Measurements from ENCODE around the gene AP1B1. TPM values are rescaled to one million over a fixed set of nuclear protein-coding genes. Genes with fewer than 3 reads are reported as not detected.

The AP1B1 gene
- total RNA-seq, 1 donor from 2014 or later = 96.6 TPM

- no peak for DNase-seq (ENCODE audit: low read depth)
Measured at GRCh38 chr22:29313576-29314466, 74.5 kb downstream of the AP1B1 start.

- DNase-seq (ENCODE audit: low read depth) = no peak
Measured at GRCh38 chr22:29313126-29313575, 75.2 kb downstream of the AP1B1 start.

GRCh38 chr22:29312218-29313125, 75.9 kb downstream of the AP1B1 start:
- no peak for DNase-seq (ENCODE audit: low read depth)

- DNase-seq (ENCODE audit: low read depth) = no peak
Measured at GRCh38 chr22:29311464-29312217, 76.7 kb downstream of the AP1B1 start.

- peak; percentile 90 for DNase-seq (ENCODE audit: low read depth)
Measured at GRCh38 chr22:29310863-29311339, 77.5 kb downstream of the AP1B1 start.

GRCh38 chr22:29310065-29310862, 78.1 kb downstream of the AP1B1 start:
- no peak for DNase-seq (ENCODE audit: low read depth)

- DNase-seq (ENCODE audit: low read depth) = no peak
Measured at GRCh38 chr22:29309332-29310064, 78.9 kb downstream of the AP1B1 start.

GRCh38 chr22:29308791-29309262, 79.5 kb downstream of the AP1B1 start:
- DNase-seq (ENCODE audit: low read depth) = no peak

GRCh38 chr22:29308148-29308790, 80.1 kb downstream of the AP1B1 start:
- DNase-seq (ENCODE audit: low read depth) = no peak

GRCh38 chr22:29307596-29308147, 80.7 kb downstream of the AP1B1 start:
- DNase-seq (ENCODE audit: low read depth) = no peak

- no peak for DNase-seq (ENCODE audit: low read depth)
Measured at GRCh38 chr22:29306835-29307595, 81.4 kb downstream of the AP1B1 start.

GRCh38 chr22:29306175-29306834, 82.1 kb downstream of the AP1B1 start, which contains the start of gene GAS2L1:
Gene GAS2L1, plus strand, starts transcription at chr22:29306650. Its CDS starts 1,456 bp downstream, at chr22:29308106.
- peak; percentile 53 for DNase-seq (ENCODE audit: low read depth)

GRCh38 chr22:29305836-29306174, 82.6 kb downstream of the AP1B1 start:
- DNase-seq (ENCODE audit: low read depth) = no peak

GRCh38 chr22:29302681-29303465, 85.5 kb downstream of the AP1B1 start:
- DNase-seq (ENCODE audit: low read depth) = peak; percentile 16

- DNase-seq (ENCODE audit: low read depth) = no peak
Measured at GRCh38 chr22:29302402-29302680, 86.0 kb downstream of the AP1B1 start.

- DNase-seq (ENCODE audit: low read depth) = no peak
Measured at GRCh38 chr22:29301716-29302401, 86.5 kb downstream of the AP1B1 start.

Measured in renal cortical epithelial cell (primary cell).